B cell (primary cell): ENCODE data around the gene PIGB. TPM values are rescaled to one million over a fixed set of nuclear protein-coding genes. Genes with fewer than 3 reads are reported as not detected.
A peak's percentile ranks its signal among the peaks of the same experiment; 100 is the strongest.

Experiments
- ATAC-seq: fragments of 200-7000 bp; cut with Tn5 transposase; one replicate; pipeline ENCODE4 v1.10.0; 2021; ENCODE audit warnings: low read depth, mild to moderate bottlenecking, moderate number of reproducible peaks, moderate library complexity
- CTCF ChIA-PET: fragments of 350-600 bp; sonication (Branson Sonifier 250); formaldehyde crosslinking; loops from one replicate; lab custom pipeline; 2021; ENCODE audit warnings: antibody characterized with exemption, inconsistent platforms; lab: Charles Lee
- POLR2A ChIA-PET: fragments of 350-600 bp; sonication (Branson Sonifier 250); formaldehyde crosslinking; loops from one replicate; lab custom pipeline; 2021; ENCODE audit warnings: antibody characterized with exemption; lab: Charles Lee
- DNase-seq: peaks from one replicate; pipeline ENCODE4 v3.0.0; 2013
- H2AFZ ChIP-seq: 2 replicates; pipeline ENCODE4 v1.6.1; 2012; ENCODE audit warnings: mild to moderate bottlenecking, low read depth, low read length; ENCODE audit not compliant: insufficient read depth, poor library complexity, severe bottlenecking
- H3K27ac ChIP-seq, 2 donors: 1 replicate in 1 of 2; 2 replicates in 1 of 2; pipeline ENCODE4 v1.5.1; 2012 to 2013; ENCODE audit warnings: low read length in 2 of 2, mild to moderate bottlenecking in 2 of 2, moderate library complexity in 1 of 2
- H3K27me3 ChIP-seq, 4 experiments: fragments of 200-600 bp in 1 of 4; sonication (generic) in 1 of 4; replicated peaks in 1 of 4; 1 replicate in 2 of 4; 2 replicates in 2 of 4; pipeline versions ENCODE4 v1.6.1 to v1.7.0; 2013 to 2016; ENCODE audit warnings: low read length in 3 of 4, mild to moderate bottlenecking in 2 of 4, mixed read lengths in 1 of 4, moderate library complexity in 1 of 4; ENCODE audit not compliant: insufficient read depth in 4 of 4, control insufficient read depth in 3 of 4; ENCODE audit errors: control extremely low read depth in 1 of 4
- H3K36me3 ChIP-seq, 2 experiments: replicated peaks in 1 of 2; 1 replicate in 1 of 2; 2 replicates in 1 of 2; pipeline versions ENCODE4 v1.6.1 to v1.7.1; 2013; ENCODE audit warnings: low read length in 1 of 2; ENCODE audit not compliant: insufficient read depth in 2 of 2, control insufficient read depth in 1 of 2; ENCODE audit errors: control extremely low read depth in 1 of 2, extremely low read depth in 1 of 2
- H3K4me1 ChIP-seq, 2 donors: fragments of 200-600 bp in 1 of 2; sonication (generic) in 1 of 2; 1 replicate in 1 of 2; 2 replicates in 1 of 2; pipeline versions ENCODE4 v1.5.1 to v1.6.1; 2013 to 2017; ENCODE audit warnings: low read length in 2 of 2; ENCODE audit not compliant: control insufficient read depth in 2 of 2, insufficient read depth in 2 of 2
- H3K4me2 ChIP-seq: replicated peaks from 2 replicates; pipeline ENCODE3; 2012; ENCODE audit warnings: mild to moderate bottlenecking, low read depth, low read length; ENCODE audit not compliant: poor library complexity, severe bottlenecking
- H3K4me3 ChIP-seq, 5 experiments: fragments of 200-600 bp in 1 of 5; sonication (generic) in 1 of 5; 1 replicate in 3 of 5; 2 replicates in 2 of 5; pipeline versions ENCODE4 v1.5.1 to v1.7.0; 2011 to 2016; ENCODE audit warnings: low read length in 4 of 5, mild to moderate bottlenecking in 4 of 5, low read depth in 2 of 5, control low read depth in 1 of 5, moderate library complexity in 1 of 5; ENCODE audit not compliant: insufficient read depth in 1 of 5; ENCODE audit errors: control extremely low read depth in 1 of 5, extremely low read depth in 1 of 5
- H3K79me2 ChIP-seq: fragments of 200-600 bp; sonication (generic); one replicate; pipeline ENCODE4 v1.6.0; 2016; ENCODE audit warnings: low read length; ENCODE audit not compliant: control insufficient read depth, insufficient read depth
- H3K9ac ChIP-seq: fragments of 200-600 bp; sonication (generic); 2 replicates; pipeline ENCODE4 v1.6.1; 2017; ENCODE audit warnings: mild to moderate bottlenecking, low read length, moderate library complexity
- H3K9me3 ChIP-seq, 3 donors: one replicate each; pipeline versions ENCODE4 v1.6.1 to v1.7.1; 2013; ENCODE audit warnings: low read length in 2 of 3; ENCODE audit not compliant: control insufficient read depth in 2 of 3, insufficient read depth in 1 of 3; ENCODE audit errors: control extremely low read depth in 1 of 3
- H4K20me1 ChIP-seq: 2 replicates; pipeline ENCODE4 v1.6.0; 2012; ENCODE audit warnings: mild to moderate bottlenecking, low read length; ENCODE audit not compliant: insufficient read depth, control insufficient read depth, poor library complexity, severe bottlenecking
- H3K27ac Mint-ChIP-seq: one replicate; pipeline ENCODE4 v1.8.0; 2021; ENCODE audit warnings: mixed read lengths
- H3K27me3 Mint-ChIP-seq: one replicate; pipeline ENCODE4 v1.8.0; 2021; ENCODE audit warnings: mixed read lengths
- H3K4me1 Mint-ChIP-seq: one replicate; pipeline ENCODE4 v1.8.0; 2021; ENCODE audit warnings: mixed read lengths
- H3K4me3 Mint-ChIP-seq: one replicate; pipeline ENCODE4 v1.8.0; 2021; ENCODE audit warnings: mixed read lengths
- H3K9me3 Mint-ChIP-seq: one replicate; pipeline ENCODE4 v1.8.0; 2022; ENCODE audit warnings: mixed read lengths; ENCODE audit not compliant: insufficient read depth
- CTCF ChIP-seq: fragments of 200-600 bp; IDR thresholded peaks from one replicate; pipeline ENCODE4 v1.8.0; 2022; ENCODE audit warnings: antibody characterized with exemption, mild to moderate bottlenecking
- EZH2 ChIP-seq: IDR thresholded peaks from 2 replicates; pipeline ENCODE4 v1.6.1; 2012; ENCODE audit warnings: borderline replicate concordance, low read depth, mild to moderate bottlenecking, moderate library complexity, low read length; ENCODE audit not compliant: insufficient read depth, poor library complexity, severe bottlenecking
- WGBS: methylation state at CpG from one replicate; pipeline ENCODE4 v1.1.5; 2013; ENCODE audit warnings: missing lambda C conversion rate; ENCODE audit not compliant: insufficient coverage; 5-methylcytosine and 5-hydroxymethylcytosine counted together
- intact Hi-C: fragments of 100-400 bp; cut with micrococcal nuclease; formaldehyde crosslinking; loops from one replicate; pipeline ENCODE4 v1.10.0; 2022
- polyA plus RNA-seq: library from polyadenylated mRNA; depleted of rRNA; stranded (reverse); fragments of >200 nt; gene quantifications from 2 replicates; pipeline ENCODE4 v1.2.3, GENCODE V29; 2012
- total RNA-seq, 2 donors: library from RNA; stranded (reverse); fragments of 120-200 nt in 1 of 2; gene quantifications; 1 replicate in 1 of 2; 2 replicates in 1 of 2; pipeline versions ENCODE4 v1.2.3 to v1.2.4, GENCODE V29; 2013 to 2022

PIGB gene
- total and polyA plus RNA-seq, 2 donors (not counting 1 experiment from before 2014, with no cell fraction given): 21.1 to 41.7 TPM

DNA sequence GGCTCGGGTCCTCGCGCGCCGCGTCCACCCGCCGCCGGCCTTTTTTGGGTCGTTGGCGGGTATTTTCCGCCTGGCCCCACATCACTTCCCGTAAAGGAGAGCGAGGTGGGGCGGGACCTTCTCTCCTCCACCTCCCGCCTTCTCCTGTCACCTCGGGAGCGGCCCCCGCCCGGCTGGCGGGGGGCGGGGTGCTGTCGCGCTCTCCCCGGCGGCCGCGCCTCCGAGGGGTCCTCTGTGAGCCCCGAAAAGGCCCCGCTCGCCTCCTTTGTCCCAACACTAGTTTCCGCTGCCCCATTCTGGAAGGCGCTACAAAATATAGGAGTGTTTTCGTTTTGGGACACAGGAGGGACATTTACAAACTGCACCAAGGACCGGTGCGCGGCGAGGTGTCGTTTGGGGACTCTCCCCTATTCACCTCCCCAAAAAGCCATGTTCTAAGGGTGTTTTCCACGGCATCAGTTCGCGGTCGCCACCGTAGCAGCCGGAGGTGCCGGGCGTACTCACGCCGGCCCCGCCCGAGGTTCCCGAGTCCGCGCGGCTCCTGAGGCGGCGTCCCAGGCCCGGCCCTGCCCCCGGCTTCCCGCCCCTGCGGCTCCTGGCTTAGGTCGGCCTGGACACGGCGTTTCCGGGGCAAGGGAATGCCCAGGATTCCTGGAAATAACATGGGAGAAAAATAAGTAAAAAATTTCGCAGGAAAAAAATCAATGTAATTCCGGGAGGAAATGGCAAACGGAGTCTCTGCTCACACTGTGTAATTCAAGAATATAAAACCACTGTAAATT lies 29.1 kb upstream of the PIGB start, which contains the start of gene RAB27A:
RAB27A (minus strand) TSS at position 68 of the 782 bp plus-strand sequence. CDS start 54,879 bp downstream, outside the sequence.
- H2AFZ ChIP-seq: peak within 1 kb of the TSS; percentile 96
- peak within 1 kb of the TSS; percentile 96 for H3K9ac ChIP-seq
- ChIA-PET POLR2A (no interaction called here), CTCF (interaction anchor here (1.0 to 5.3 kb wide), 14 partner anchors 11 to 145 kb away, joined by 3 to 92 read pairs (median 4); partner anchors contain the start of genes PIGB, PIGBOS1 and RSL24D1)
- peaks cover 36% of the 10 kb centered on the region for H3K79me2 ChIP-seq
- no peaks in the 10 kb centered on the region for H3K36me3 ChIP-seq
- ATAC-seq: peak; percentile 70
- Mint-ChIP-seq H3K27ac (peak within 1 kb of the TSS; percentile 89), H3K4me3 (peak within 1 kb of the TSS; percentile 89), H3K4me1 (peaks cover 30% of the 10 kb centered on the region), H3K9me3 (no peaks in the 10 kb centered on the region), H3K27me3 (no peaks in the 10 kb centered on the region)
- H3K4me3 ChIP-seq: peak within 1 kb of the TSS; percentile 67 to 100 (median 92)
- H3K4me2 ChIP-seq: peak within 1 kb of the TSS; percentile 98
- peaks cover 10 to 18% of the 10 kb centered on the region in 2 donors for H3K4me1 ChIP-seq
- H3K9me3 ChIP-seq: no peaks in the 10 kb centered on the region
- H3K27ac ChIP-seq: peak within 1 kb of the TSS; percentile 72 to 93
- intact Hi-C loops: loop anchor here (1.0 to 10.0 kb wide), 8 partner anchors 15 to 1325 kb away; partner anchors contain the start of genes PIGB and PIGBOS1
- no peak for TF ChIP-seq EZH2
- no peak for TF ChIP-seq CTCF
- no peaks in the 10 kb centered on the region for H3K27me3 ChIP-seq
- DNase-seq: peak; percentile 80
- WGBS: under 1% methylated on average over 61 of the region's 69 CpGs
- H4K20me1 ChIP-seq: no peaks in the 10 kb centered on the region
